ENCODE results near the gene CSTF3. TPM values are rescaled to one million over a fixed set of nuclear protein-coding genes. Genes with fewer than 3 reads are reported as not detected.

The CSTF3 gene
- total RNA-seq, 2 donors from 2014 or later = 8.9 to 20.5 TPM

DNA sequence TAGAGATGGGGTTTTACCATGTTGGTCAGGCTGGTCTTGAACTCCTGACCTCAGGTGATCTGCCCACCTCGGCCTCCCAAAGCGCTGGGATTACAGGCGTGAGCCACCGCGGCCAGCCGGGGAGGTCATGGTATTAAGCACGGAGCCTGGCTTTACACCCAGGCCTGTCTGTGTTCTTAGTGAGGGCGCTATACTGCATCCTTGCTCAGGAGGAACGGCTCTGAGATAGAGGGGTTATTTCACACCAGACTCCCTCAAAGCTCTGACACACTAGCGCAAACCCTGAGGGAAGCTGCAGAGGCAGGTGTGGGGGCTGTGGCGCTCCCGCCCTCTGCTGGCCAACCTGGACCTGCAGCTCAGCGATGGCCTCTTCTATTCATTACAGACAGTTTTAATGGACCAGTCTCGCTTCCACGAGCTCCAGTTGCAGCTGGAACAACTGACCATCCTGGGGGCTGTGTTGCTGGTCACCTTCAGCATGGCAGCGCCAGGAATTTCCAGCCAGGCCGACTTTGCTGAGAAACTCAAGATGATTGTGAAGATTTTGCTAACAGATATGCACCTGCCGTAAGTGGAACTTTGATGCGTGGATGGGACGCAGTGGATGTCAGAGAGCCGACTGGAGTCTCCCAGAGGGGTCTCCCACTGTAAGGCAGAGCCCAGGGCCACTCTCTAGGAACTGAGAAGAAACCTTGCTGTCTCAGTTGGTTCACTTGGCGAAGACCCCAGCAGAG, 95.7 kb downstream of the CSTF3 start:
- WGBS, 2 donors = 56 to 61% methylated on average over 14 to 22 of the region's 22 CpGs
- ATAC-seq (peak; percentile 82), DNase-seq (peak; percentile 64 to 77 (median 70))
- Histone ChIP-seq H3K36me3 (replicated peaks in 1 of 2; ENCODE audit: insufficient read depth in 1 of 2, low read depth in 2 of 2) (peaks cover 6 to 14% of the 10 kb centered on the region in 2 donors), H3K27ac (no peak overlapping the region), H3K4me1 (no peaks in the 10 kb centered on the region), H3K4me3 (no peak overlapping the region), H3K27me3 (no peaks in the 10 kb centered on the region), H3K9me3 (no peaks in the 10 kb centered on the region)
- TF ChIP-seq, protein P1, sequence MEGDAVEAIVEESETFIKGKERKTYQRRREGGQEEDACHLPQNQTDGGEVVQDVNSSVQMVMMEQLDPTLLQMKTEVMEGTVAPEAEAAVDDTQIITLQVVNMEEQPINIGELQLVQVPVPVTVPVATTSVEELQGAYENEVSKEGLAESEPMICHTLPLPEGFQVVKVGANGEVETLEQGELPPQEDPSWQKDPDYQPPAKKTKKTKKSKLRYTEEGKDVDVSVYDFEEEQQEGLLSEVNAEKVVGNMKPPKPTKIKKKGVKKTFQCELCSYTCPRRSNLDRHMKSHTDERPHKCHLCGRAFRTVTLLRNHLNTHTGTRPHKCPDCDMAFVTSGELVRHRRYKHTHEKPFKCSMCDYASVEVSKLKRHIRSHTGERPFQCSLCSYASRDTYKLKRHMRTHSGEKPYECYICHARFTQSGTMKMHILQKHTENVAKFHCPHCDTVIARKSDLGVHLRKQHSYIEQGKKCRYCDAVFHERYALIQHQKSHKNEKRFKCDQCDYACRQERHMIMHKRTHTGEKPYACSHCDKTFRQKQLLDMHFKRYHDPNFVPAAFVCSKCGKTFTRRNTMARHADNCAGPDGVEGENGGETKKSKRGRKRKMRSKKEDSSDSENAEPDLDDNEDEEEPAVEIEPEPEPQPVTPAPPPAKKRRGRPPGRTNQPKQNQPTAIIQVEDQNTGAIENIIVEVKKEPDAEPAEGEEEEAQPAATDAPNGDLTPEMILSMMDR (IDR thresholded peaks at IDR 0.05) = peak; percentile 79 to 85 (median 83)
- TF ChIP-seq POLR2A (IDR thresholded peaks at IDR 0.05) = no peak
- intact Hi-C loops (cut with DNase I) = loop anchor here (5.0 kb wide), 1 partner anchor 103 kb away; no protein-coding TSS in a partner anchor

GRCh38 chr11:33064866-33065265, 96.4 kb downstream of the CSTF3 start:
- Histone ChIP-seq H3K9me3 (no peaks in the 10 kb centered on the region), H3K4me1 (no peaks in the 10 kb centered on the region), H3K4me3 (no peak overlapping the region), H3K27me3 (no peaks in the 10 kb centered on the region), H3K36me3 (replicated peaks in 1 of 2; ENCODE audit: insufficient read depth in 1 of 2, low read depth in 2 of 2) (peaks cover 6 to 13% of the 10 kb centered on the region in 2 donors), H3K27ac (no peak overlapping the region)
- DNase-seq (no peak), ATAC-seq (no peak)
- 85 to 93% methylated on average over 5 of the region's 5 CpGs for WGBS, 2 donors
- TF ChIP-seq, protein P1 (IDR thresholded peaks at IDR 0.05) = no peak
- TF ChIP-seq POLR2A (IDR thresholded peaks at IDR 0.05) = no peak
- intact Hi-C loops (cut with DNase I) = loop anchor here (5.0 kb wide), 1 partner anchor 103 kb away; no protein-coding TSS in a partner anchor

DNA sequence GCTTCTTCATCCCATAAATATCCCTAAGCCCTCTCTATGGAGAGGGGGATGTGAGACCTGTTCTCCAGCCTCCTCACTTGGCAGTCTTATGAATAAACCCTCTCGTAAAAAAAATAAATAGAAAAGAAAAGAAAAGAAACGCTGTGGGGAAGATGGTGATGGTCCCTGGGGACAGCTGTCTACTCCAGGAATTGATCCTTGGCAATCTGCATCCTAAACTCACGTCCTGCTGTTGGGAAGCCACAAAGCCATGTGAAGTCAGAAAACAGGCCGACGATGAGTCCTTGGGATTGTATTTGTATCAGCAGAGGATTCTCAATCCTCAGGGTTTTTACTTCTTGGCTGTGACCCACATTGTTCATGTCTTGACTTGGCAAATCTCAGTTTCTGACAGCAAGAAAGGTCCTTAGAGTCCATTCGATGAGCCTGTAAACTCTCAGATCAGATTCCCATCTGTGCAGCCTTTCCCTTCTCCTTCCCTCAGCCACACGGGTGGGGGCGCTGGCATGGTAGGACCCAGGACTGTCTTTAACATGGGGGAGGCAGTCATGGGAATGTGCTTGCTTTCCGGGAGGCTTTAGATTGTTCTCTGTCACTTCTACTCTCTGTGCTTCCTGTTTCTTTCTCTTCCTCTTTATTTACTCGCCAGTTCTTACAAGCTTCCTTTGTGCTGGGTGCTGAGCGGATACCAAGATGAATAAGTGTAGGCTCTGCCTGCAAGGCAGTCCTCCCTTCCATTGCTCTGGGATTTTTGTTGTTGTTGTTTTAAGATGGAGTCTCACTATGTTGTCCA, 97.1 kb downstream of the CSTF3 start:
- Histone ChIP-seq H3K4me1 (no peaks in the 10 kb centered on the region), H3K9me3 (no peaks in the 10 kb centered on the region), H3K27me3 (no peaks in the 10 kb centered on the region), H3K36me3 (replicated peaks in 1 of 2; ENCODE audit: insufficient read depth in 1 of 2, low read depth in 2 of 2) (peaks cover 6 to 14% of the 10 kb centered on the region in 2 donors), H3K4me3 (no peak overlapping the region), H3K27ac (peak overlapping the region in 1 of 4 donors; percentile 17)
- DNase-seq (peak in 1 of 4 donors; percentile 4), ATAC-seq (peak; percentile 28)
- TF ChIP-seq POLR2A (IDR thresholded peaks at IDR 0.05) = no peak
- TF ChIP-seq, protein P1 (IDR thresholded peaks at IDR 0.05) = no peak
- WGBS, 2 donors = 59 to 61% methylated on average over 11 of the region's 11 CpGs
- intact Hi-C loops (cut with DNase I) = no loop called here

- intact Hi-C loops (cut with DNase I) = no loop called here
- Histone ChIP-seq H3K9me3 (no peaks in the 10 kb centered on the region), H3K36me3 (replicated peaks in 1 of 2; ENCODE audit: insufficient read depth in 1 of 2, low read depth in 2 of 2) (peaks cover 0 to 13% of the 10 kb centered on the region in 2 donors), H3K27ac (peak overlapping the region in 1 of 4 donors; percentile 17), H3K4me1 (no peaks in the 10 kb centered on the region), H3K4me3 (no peak overlapping the region), H3K27me3 (no peaks in the 10 kb centered on the region)
- 61 to 82% methylated on average over 3 of the region's 3 CpGs for WGBS, 2 donors
- ATAC-seq = no peak
- no peak for DNase-seq
- TF ChIP-seq, protein P1 (IDR thresholded peaks at IDR 0.05) = no peak
- TF ChIP-seq POLR2A (IDR thresholded peaks at IDR 0.05) = no peak
These were observed 97.9 kb downstream of the CSTF3 start for GRCh38 chr11:33063326-33063881.

Data from body of pancreas (tissue), 4 donors.